Forelimb muscle (tissue), 1 donor: Measurements from ENCODE around the gene ANGPTL7. TPM values are rescaled to one million over a fixed set of nuclear protein-coding genes. Genes with fewer than 3 reads are reported as not detected.

ENCODE experiments used
- DNase-seq: peaks from one replicate; pipeline ENCODE4 v3.0.0-alpha.2; 2013; ENCODE audit warnings: low read depth
- polyA plus RNA-seq: library from polyadenylated mRNA; unstranded; fragments of 120-200 nt; gene quantifications from one replicate; pipeline ENCODE4 v1.2.1, GENCODE V29; 2013; ENCODE audit not compliant: insufficient read length

Gene ANGPTL7
- polyA plus RNA-seq, 1 donor: 1.3 TPM

GRCh38 chr1:11204396-11205190 is 15.4 kb downstream of the ANGPTL7 start:
- no peak for DNase-seq

- no peak for DNase-seq
These were observed 18.9 kb downstream of the ANGPTL7 start for GRCh38 chr1:11207898-11208611.

GRCh38 chr1:11211461-11211860 is 22.3 kb downstream of the ANGPTL7 start:
- DNase-seq: no peak

GRCh38 chr1:11211925-11212587 is 22.9 kb downstream of the ANGPTL7 start:
- no peak for DNase-seq

GRCh38 chr1:11214698-11215380 is 25.7 kb downstream of the ANGPTL7 start:
- no peak for DNase-seq

GRCh38 chr1:11215381-11216005 is 26.3 kb downstream of the ANGPTL7 start:
- no peak for DNase-seq

GRCh38 chr1:11216074-11216473 is 26.9 kb downstream of the ANGPTL7 start:
- no peak for DNase-seq

- DNase-seq: no peak
These were observed 38.2 kb downstream of the ANGPTL7 start for GRCh38 chr1:11227106-11228077.

GRCh38 chr1:11229203-11229602 is 40.0 kb downstream of the ANGPTL7 start:
- no peak for DNase-seq

- DNase-seq: no peak
These were observed 44.1 kb downstream of the ANGPTL7 start for GRCh38 chr1:11233208-11233607.

- no peak for DNase-seq
These were observed 48.2 kb downstream of the ANGPTL7 start for GRCh38 chr1:11237356-11237755.

GRCh38 chr1:11238311-11238710 is 49.2 kb downstream of the ANGPTL7 start:
- DNase-seq: no peak

- DNase-seq: no peak
These were observed 56.1 kb downstream of the ANGPTL7 start for GRCh38 chr1:11245248-11245647.

Other genes with a start within 250 kb of the ANGPTL7 start
- 187 TPM for gene TARDBP, start 176.7 kb upstream of the ANGPTL7 start, polyA plus RNA-seq
- gene MASP2, start 142.1 kb upstream of the ANGPTL7 start, polyA plus RNA-seq: 4.8 TPM
- 64.5 TPM for gene SRM, start 129.3 kb upstream of the ANGPTL7 start, polyA plus RNA-seq
- 56.4 TPM for gene EXOSC10, start 89.5 kb upstream of the ANGPTL7 start, polyA plus RNA-seq
- 27.8 TPM for gene MTOR, start 73.2 kb downstream of the ANGPTL7 start, polyA plus RNA-seq
- gene UBIAD1, start 83.8 kb downstream of the ANGPTL7 start, polyA plus RNA-seq: 13.9 TPM